ENCODE data around the gene RELN. TPM values are rescaled to one million over a fixed set of nuclear protein-coding genes. Genes with fewer than 3 reads are reported as not detected.

Gene RELN
- total RNA-seq, 1 donor from 2014 or later = 7.4 TPM

GRCh38 chr7:103731169-103731568, 258.3 kb downstream of the RELN start:
- intact Hi-C loops (cut with DNase I) = no loop called here
- TF ChIP-seq POLR2A (IDR thresholded peaks at IDR 0.05) (no peak), CTCF (IDR thresholded peaks at IDR 0.05) (no peak), POLR2AphosphoS5 (IDR thresholded peaks at IDR 0.05; ENCODE audit: insufficient read depth in 1 of 2, low read depth in 1 of 2) (no peak)

GRCh38 chr7:103729026-103729425, 260.4 kb downstream of the RELN start:
- Histone ChIP-seq H3K36me3 (no peaks in the 10 kb centered on the region), H3K27ac (no peak overlapping the region), H3K27me3 (no peaks in the 10 kb centered on the region), H3K9me3 (no peaks in the 10 kb centered on the region), H3K4me1 (no peaks in the 10 kb centered on the region), H3K4me3 (no peak overlapping the region)
- intact Hi-C loops (cut with DNase I) = no loop called here
- TF ChIP-seq CTCF (IDR thresholded peaks at IDR 0.05) (no peak), POLR2AphosphoS5 (IDR thresholded peaks at IDR 0.05; ENCODE audit: insufficient read depth in 1 of 2, low read depth in 1 of 2) (no peak), POLR2A (IDR thresholded peaks at IDR 0.05) (no peak)
- no peak for DNase-seq (ENCODE audit: extremely low spot score in 2 of 2)

More at GRCh38 chr7:103731169-103731568, 258.3 kb downstream of the RELN start:
- Histone ChIP-seq H3K4me3 (no peak overlapping the region), H3K36me3 (no peaks in the 10 kb centered on the region), H3K27ac (no peak overlapping the region), H3K4me1 (no peaks in the 10 kb centered on the region), H3K9me3 (no peaks in the 10 kb centered on the region), H3K27me3 (no peaks in the 10 kb centered on the region)
- no peak for DNase-seq (ENCODE audit: extremely low spot score in 2 of 2)

- H3K27me3 ChIP-seq = no peaks in the 10 kb centered on the region
- no peaks in the 10 kb centered on the region for H3K36me3 ChIP-seq
- intact Hi-C loops (cut with DNase I) = no loop called here
- no peak overlapping the region for H3K27ac ChIP-seq
- no peak overlapping the region for H3K4me3 ChIP-seq
- DNase-seq (ENCODE audit: extremely low spot score in 2 of 2) = no peak
- no peaks in the 10 kb centered on the region for H3K4me1 ChIP-seq
- no peak for TF ChIP-seq CTCF (IDR thresholded peaks at IDR 0.05)
- no peak for TF ChIP-seq POLR2A (IDR thresholded peaks at IDR 0.05)
- no peak for TF ChIP-seq POLR2AphosphoS5 (IDR thresholded peaks at IDR 0.05; ENCODE audit: insufficient read depth in 1 of 2, low read depth in 1 of 2)
- no peaks in the 10 kb centered on the region for H3K9me3 ChIP-seq
Observed at GRCh38 chr7:103727982-103728610, 261.4 kb downstream of the RELN start.

- DNase-seq (ENCODE audit: extremely low spot score in 2 of 2) = no peak
- Histone ChIP-seq H3K27ac (no peak overlapping the region), H3K36me3 (no peaks in the 10 kb centered on the region), H3K4me3 (no peak overlapping the region), H3K27me3 (no peaks in the 10 kb centered on the region), H3K9me3 (no peaks in the 10 kb centered on the region), H3K4me1 (no peaks in the 10 kb centered on the region)
- intact Hi-C loops (cut with DNase I) = no loop called here
- no peak for TF ChIP-seq POLR2A (IDR thresholded peaks at IDR 0.05)
Observed at GRCh38 chr7:103719070-103719469, 270.4 kb downstream of the RELN start.

- H3K4me3 ChIP-seq = no peak overlapping the region
- no peaks in the 10 kb centered on the region for H3K36me3 ChIP-seq
- no peaks in the 10 kb centered on the region for H3K27me3 ChIP-seq
- intact Hi-C loops (cut with DNase I) = no loop called here
- TF ChIP-seq POLR2AphosphoS5 (IDR thresholded peaks at IDR 0.05; ENCODE audit: insufficient read depth in 1 of 2, low read depth in 1 of 2) (no peak), POLR2A (IDR thresholded peaks at IDR 0.05) (no peak), CTCF (IDR thresholded peaks at IDR 0.05) (no peak)
- H3K27ac ChIP-seq = no peak overlapping the region
- no peaks in the 10 kb centered on the region for H3K4me1 ChIP-seq
- no peak for DNase-seq (ENCODE audit: extremely low spot score in 2 of 2)
- H3K9me3 ChIP-seq = no peaks in the 10 kb centered on the region
Observed at GRCh38 chr7:103718482-103719061, 270.9 kb downstream of the RELN start.
